ENCODE measurements around the gene TMEM229A.

GRCh38 chr7:124076841-124077240 lies 44.0 kb upstream of the TMEM229A start:
- TF ChIP-seq, protein P1, sequence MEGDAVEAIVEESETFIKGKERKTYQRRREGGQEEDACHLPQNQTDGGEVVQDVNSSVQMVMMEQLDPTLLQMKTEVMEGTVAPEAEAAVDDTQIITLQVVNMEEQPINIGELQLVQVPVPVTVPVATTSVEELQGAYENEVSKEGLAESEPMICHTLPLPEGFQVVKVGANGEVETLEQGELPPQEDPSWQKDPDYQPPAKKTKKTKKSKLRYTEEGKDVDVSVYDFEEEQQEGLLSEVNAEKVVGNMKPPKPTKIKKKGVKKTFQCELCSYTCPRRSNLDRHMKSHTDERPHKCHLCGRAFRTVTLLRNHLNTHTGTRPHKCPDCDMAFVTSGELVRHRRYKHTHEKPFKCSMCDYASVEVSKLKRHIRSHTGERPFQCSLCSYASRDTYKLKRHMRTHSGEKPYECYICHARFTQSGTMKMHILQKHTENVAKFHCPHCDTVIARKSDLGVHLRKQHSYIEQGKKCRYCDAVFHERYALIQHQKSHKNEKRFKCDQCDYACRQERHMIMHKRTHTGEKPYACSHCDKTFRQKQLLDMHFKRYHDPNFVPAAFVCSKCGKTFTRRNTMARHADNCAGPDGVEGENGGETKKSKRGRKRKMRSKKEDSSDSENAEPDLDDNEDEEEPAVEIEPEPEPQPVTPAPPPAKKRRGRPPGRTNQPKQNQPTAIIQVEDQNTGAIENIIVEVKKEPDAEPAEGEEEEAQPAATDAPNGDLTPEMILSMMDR (IDR thresholded peaks at IDR 0.05) = no peak
- TF ChIP-seq POLR2A (IDR thresholded peaks at IDR 0.05) = no peak

All from thyroid gland (tissue), 4 donors.